GM21423 (cell line): ENCODE measurements around the gene SMCO4.

Experiments used
- ATAC-seq: cut with Tn5 transposase; IDR thresholded peaks from one replicate; pipeline ENCODE4 v1.9.1; 2021; ENCODE audit warnings: mild to moderate bottlenecking, moderate library complexity; ENCODE audit not compliant: unreplicated experiment

SMCO4 gene

GRCh38 chr11:93563857-93564256, 20.7 kb upstream of the SMCO4 start:
- ATAC-seq: no peak

DNA sequence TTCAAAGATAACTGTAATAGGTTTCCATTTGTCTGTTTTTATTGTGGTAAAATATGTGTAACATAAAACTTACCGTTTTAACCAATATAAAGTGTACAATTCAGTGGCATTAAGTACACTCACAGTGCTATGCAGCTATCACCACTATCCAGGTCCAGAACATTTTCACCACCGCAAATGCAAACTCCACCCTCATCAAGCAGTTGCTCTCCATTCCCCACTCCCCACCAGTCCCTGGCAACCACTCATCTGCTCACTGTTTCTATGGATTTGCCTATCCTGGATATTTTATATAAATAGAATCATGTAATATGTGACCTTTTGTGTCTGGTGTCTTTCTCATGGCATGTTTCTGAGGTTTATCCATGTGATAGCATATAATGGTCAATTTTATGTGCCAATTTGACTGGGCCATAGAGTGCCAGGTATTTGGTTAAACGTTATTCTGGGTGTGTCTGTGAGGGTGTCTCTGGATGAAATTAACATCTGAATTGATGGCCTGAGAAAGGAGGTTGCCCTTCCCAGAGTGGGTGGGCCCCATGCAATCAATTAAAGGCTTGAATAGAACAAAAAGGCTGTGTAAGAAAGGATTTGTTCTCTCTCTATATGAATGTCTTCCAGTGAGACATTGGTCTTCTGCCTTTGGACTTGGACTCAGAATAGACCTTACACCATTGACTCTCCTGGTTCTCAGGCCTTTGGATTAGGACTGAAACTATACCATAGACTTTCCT, 17.2 kb upstream of the SMCO4 start:
- ATAC-seq: no peak

GRCh38 chr11:93559681-93560080, 16.5 kb upstream of the SMCO4 start:
- ATAC-seq: no peak

DNA sequence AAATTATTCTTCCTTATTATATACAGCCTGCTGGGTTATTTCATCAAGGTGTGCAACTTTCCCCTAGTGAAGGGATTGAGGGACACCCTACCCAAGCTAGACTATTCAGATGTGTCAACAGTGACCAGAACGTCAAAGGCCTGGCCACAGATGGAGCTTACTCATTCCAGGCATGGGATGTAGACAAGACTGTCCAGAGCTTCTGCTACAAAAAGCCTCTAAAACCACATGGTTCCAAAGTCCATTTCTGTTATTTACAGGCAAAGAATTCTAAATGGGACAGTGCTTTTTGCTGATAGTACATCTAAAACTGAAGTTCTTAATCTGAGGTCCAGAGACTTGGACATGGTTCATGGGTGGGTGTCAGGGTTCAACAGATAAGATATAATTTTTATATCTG, 9.7 kb upstream of the SMCO4 start:
- no peak for ATAC-seq

GRCh38 chr11:93549976-93550375, 6.8 kb upstream of the SMCO4 start:
- no peak for ATAC-seq

DNA sequence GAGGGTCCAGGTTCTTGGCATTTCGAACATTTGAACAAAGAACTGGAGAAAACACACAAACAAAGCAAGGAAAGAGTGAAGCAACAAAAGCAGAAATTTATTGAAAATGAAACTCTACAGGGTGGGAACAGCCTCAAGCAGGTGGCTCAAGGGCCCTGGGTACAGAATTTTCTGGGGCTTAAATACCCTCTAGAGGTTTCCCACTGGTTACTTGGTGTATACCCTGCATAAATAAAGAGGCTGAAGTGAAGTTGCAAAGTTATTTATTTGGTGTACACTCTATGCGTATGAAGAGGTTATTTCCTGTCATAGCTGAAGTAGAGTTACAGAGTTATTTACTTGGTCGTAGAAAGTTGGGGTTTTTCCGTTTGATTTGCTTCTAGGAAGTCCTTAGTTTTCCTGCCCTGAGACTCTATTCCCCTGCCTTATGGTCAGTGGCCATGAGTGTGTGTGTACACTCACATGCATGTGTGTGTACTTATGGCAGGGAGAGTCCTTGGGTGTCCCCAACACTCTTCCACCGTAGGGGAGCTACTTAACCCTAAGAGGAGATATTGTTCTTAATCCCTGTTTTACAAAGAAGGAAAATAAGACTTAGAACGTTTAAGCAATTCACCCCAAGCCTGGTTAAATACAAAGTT, 5.6 kb upstream of the SMCO4 start:
- ATAC-seq: no peak

DNA sequence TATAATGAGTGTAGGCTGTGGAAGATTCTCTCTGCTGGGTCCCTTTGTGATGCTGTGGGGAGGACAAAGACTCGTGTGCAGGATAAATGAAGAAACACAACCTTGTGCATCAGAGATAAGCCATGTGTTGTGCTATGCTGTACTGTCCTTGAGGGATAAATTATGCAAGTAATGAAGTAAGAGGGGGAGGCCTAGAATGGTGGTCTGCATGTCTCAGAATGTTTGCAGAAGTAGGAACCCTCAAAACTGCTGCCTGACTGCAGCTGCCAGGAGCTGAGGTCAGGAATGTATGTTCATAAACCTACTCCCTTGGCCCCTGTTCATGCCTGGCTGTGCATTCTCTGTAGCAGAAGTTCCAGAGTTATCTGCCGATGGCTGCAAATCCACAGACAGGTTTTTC, 4.6 kb upstream of the SMCO4 start:
- no peak for ATAC-seq

DNA sequence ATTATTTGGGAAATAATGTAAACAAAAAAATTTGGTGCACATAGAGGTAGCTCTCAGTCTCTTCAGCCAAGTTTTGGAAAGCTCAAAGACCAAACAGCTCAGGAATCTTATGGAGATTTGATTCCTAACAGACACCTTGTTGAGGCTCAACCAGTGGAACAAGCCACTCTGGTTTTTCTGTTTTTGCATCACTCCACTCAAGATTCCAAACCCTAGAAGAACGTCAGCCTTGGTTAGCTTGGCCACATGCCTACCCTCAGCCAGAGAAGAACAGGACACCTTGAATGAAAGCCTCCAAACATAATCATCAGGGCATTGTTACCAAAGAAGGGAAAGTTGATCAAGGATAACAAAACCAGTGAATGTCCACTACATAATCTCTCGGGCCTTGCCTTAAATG, 3.8 kb upstream of the SMCO4 start:
- ATAC-seq: no peak

- no peak for ATAC-seq
These were observed 2.4 kb upstream of the SMCO4 start for GRCh38 chr11:93545566-93545965.

DNA sequence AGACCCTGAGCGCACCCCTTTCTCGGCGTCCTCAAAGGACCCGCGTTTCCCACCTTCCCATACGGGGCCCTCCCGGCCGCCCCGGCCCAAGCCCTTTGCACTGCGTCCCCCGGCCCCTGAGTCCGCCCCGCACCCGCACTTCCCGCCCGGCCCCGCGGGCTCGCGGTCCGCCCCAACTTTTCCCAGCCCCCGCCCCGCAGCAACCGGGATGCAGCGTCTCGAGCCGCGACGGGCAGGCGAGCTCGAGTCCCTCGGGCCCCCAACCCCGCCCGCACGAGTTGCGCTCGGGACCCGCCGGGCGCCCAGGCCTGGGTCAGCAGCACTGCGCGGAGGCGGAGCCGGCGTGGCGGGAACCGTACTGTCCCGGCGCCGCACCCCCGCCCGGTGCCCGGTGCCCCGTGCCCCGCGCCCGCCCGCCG, 371 bp downstream of the SMCO4 start:
- ATAC-seq: peak; percentile 29

- ATAC-seq: peak; percentile 55
These were observed 1.0 kb downstream of the SMCO4 start for GRCh38 chr11:93541884-93542810.

- no peak for ATAC-seq
These were observed 2.2 kb downstream of the SMCO4 start for GRCh38 chr11:93540896-93541553.

GRCh38 chr11:93540337-93540736, 2.9 kb downstream of the SMCO4 start:
- ATAC-seq: no peak

DNA sequence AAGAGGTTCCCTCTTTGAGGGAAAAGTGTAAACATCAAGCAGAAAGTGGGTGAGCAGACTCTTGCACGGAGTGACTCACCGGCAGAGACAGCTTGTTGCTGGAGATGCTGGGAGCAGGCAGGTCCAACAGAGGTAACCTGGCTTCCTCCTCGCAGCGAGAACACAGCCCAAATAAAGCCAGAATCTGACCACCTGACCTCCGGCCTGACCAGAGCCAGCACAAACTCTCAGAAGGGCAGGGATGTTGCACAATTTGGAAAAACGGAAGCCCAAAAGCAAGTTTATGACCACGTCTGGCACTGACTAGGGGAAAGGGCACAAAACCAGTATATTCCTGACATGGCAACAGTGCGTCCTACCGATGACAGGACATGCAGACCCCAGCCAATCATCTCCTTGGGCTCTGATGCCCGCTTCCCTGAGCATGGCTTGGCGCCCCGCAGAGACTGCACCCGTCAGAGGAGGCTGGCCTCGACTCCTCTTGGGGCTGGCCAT, 5.4 kb downstream of the SMCO4 start:
- no peak for ATAC-seq

DNA sequence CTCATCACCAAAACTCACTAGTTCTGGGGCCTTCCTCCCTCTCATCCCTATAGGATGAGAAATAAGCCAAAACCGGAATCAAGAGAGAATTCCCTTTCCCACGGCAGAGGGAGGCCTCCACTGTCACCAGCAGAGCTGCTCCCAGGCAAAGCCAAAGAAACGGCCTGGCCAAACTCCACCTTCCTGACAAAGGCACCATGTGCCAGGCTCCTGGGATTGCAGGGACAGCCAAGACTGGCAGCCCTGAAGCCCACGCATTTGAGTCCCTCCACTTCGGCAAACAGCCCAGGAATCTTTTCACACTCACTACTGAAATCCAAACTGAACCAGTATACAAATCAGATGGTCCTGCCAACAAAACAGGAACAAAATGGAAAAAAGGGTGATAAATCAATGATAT, 6.1 kb downstream of the SMCO4 start:
- no peak for ATAC-seq

DNA sequence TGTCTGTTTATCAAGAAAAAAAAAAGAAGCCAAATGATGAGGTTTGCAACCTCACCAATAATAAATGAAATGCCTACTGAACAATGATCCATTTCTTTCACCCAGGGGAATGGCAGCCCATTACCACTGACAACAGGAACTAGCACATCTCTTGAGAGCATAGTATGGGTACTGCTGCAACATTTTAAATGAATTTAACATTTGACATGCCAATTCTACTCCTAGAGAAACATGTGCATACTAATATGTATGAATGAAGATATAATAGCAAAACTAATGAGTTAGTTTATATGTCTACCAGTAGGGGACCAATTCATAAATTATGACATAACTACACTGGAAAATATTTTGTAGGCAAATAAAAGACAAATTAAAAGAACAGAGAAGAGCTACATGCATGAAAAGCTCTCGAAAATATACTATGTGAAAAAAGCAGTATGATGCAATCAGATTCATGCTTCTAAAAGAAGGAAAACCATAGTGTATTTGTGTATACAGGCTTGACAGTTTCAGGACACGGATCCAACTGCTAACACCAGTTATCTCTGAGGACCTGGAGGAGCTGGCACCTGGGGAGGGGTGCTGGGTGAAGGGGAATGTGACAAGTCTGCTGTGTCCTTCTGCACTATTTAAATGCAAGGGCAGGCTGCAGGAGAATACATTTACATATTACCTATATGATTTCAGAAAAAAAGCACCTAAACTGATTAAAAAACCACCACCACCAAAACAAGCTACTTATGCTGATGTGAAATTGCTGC, 6.9 kb downstream of the SMCO4 start:
- peak; percentile 4 for ATAC-seq

GRCh38 chr11:93535578-93535977, 7.6 kb downstream of the SMCO4 start:
- ATAC-seq: peak; percentile 52

- no peak for ATAC-seq
These were observed 10.4 kb downstream of the SMCO4 start for GRCh38 chr11:93532806-93533205.

GRCh38 chr11:93532281-93532789, 10.9 kb downstream of the SMCO4 start:
- ATAC-seq: peak; percentile 31

- no peak for ATAC-seq
These were observed 12.7 kb downstream of the SMCO4 start for GRCh38 chr11:93530468-93530826.
